Esophagus squamous epithelium (tissue), 4 donors: ENCODE results near the gene PPP1R14C.

ENCODE experiments used
- POLR2A ChIP-seq, 4 donors: fragments of 450-650 bp; IDR thresholded peaks; one replicate each; pipeline ENCODE4 v1.6.1; 2017; ENCODE audit warnings: antibody characterized with exemption in 4 of 4, mild to moderate bottlenecking in 4 of 4, moderate library complexity in 3 of 4
- TF ChIP-seq, protein P1 (sequence below), 6 experiments: fragments of 450-650 bp in 4 of 6; fragments of 200-600 bp in 2 of 6; sonication (generic) in 2 of 6; IDR thresholded peaks; one replicate each; pipeline ENCODE4 v1.5.1; 2016 to 2019; ENCODE audit warnings: antibody characterized with exemption in 6 of 6, mild to moderate bottlenecking in 4 of 6, moderate library complexity in 4 of 6

DNA sequence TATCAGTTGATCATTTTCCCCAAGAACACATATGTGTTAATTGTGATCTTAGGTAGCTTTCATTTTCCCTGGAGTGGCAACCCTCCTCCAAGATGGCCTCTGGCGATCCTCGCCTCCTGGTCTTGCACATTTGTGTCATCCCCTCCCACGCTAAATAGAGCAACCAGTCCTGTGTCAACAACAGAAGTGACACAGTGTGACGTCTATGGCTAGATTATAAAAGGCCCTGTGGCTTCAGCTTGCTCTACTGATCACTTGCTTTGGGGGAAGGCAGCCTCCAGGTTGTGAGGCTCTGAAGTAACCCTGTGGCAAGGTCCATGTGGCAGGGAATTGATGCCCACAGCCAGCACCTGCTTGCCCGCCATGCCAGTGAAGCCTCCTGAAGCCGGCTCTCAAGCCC is 30.6 kb upstream of the PPP1R14C start:
- TF ChIP-seq, protein P1, sequence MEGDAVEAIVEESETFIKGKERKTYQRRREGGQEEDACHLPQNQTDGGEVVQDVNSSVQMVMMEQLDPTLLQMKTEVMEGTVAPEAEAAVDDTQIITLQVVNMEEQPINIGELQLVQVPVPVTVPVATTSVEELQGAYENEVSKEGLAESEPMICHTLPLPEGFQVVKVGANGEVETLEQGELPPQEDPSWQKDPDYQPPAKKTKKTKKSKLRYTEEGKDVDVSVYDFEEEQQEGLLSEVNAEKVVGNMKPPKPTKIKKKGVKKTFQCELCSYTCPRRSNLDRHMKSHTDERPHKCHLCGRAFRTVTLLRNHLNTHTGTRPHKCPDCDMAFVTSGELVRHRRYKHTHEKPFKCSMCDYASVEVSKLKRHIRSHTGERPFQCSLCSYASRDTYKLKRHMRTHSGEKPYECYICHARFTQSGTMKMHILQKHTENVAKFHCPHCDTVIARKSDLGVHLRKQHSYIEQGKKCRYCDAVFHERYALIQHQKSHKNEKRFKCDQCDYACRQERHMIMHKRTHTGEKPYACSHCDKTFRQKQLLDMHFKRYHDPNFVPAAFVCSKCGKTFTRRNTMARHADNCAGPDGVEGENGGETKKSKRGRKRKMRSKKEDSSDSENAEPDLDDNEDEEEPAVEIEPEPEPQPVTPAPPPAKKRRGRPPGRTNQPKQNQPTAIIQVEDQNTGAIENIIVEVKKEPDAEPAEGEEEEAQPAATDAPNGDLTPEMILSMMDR (IDR thresholded peaks at IDR 0.05) = no peak
- TF ChIP-seq POLR2A (IDR thresholded peaks at IDR 0.05) = no peak
